DMS79 (cell line): ENCODE results near the gene UBA5.

Experiments
- DNase-seq: peaks from one replicate; lab custom pipeline; 2025; lab: John Stamatoyannopoulos, UW

The UBA5 gene

GRCh38 chr3:132716372-132716771 is 56.2 kb downstream of the UBA5 start:
- DNase-seq = no peak

GRCh38 chr3:132720228-132720627 is 60.1 kb downstream of the UBA5 start:
- DNase-seq = no peak

GRCh38 chr3:132721479-132722164 is 61.5 kb downstream of the UBA5 start:
- peak; percentile 43 for DNase-seq

GRCh38 chr3:132722165-132723023 is 62.3 kb downstream of the UBA5 start, which contains the start of gene NPHP3:
NPHP3 (minus strand) TSS chr3:132722409; CDS start chr3:132722355, 54 bp downstream.
- DNase-seq = peak; percentile 80

- DNase-seq = no peak
Measured at GRCh38 chr3:132723024-132723950, 63.2 kb downstream of the UBA5 start.

- no peak for DNase-seq
Measured at GRCh38 chr3:132726341-132726823, 66.3 kb downstream of the UBA5 start.
